ENCODE results near the gene B3GNT5. TPM values are rescaled to one million over a fixed set of nuclear protein-coding genes. Genes with fewer than 3 reads are reported as not detected.

Gene B3GNT5
- total and polyA plus RNA-seq, 2 of the 8 experiments (the other 6 are each of a cell fraction or from before 2014, with no cell fraction given): 2.4 to 9.7 TPM

GRCh38 chr3:183208260-183208659 lies 44.8 kb upstream of the B3GNT5 start:
- Histone ChIP-seq H2BK20ac (ENCODE audit: low read length) (no peak overlapping the region), H3K4me2 (ENCODE audit: insufficient read depth in 1 of 2, low read depth in 2 of 2, low read length in 2 of 2) (no peak overlapping the region), H3K27ac (ENCODE audit: low read depth, low read length) (no peak overlapping the region), H2AK5ac (ENCODE audit: low read depth, low read length) (no peak overlapping the region), H3K23me2 (ENCODE audit: low read depth, low read length) (no peaks in the 10 kb centered on the region), H3K4ac (replicated peaks; ENCODE audit: insufficient read length, low read depth, low read length) (no peak overlapping the region), H3K4me1 (replicated peaks in 1 of 4; ENCODE audit: control insufficient read depth in 3 of 4, insufficient read depth in 4 of 4, low read length in 3 of 4) (0 out of 7 replicates have a peak, but pooled peaks cover 0 to 3% (median 0%) of the 10 kb centered on the region in 4 experiments), H4K91ac (replicated peaks; ENCODE audit: insufficient read length, low read length) (no peak overlapping the region), H3K36me3 (ENCODE audit: control insufficient read depth in 2 of 4, insufficient read depth in 4 of 4, low read length in 3 of 4) (no peaks in the 10 kb centered on the region; a peak in 1 of 8 replicates), H2AFZ (ENCODE audit: low read length) (no peak overlapping the region), H3K23ac (ENCODE audit: insufficient read length) (no peak overlapping the region), H2BK5ac (ENCODE audit: low read depth, low read length) (no peak overlapping the region), H2BK120ac (replicated peaks; ENCODE audit: low read depth, low read length) (no peak overlapping the region), H3K79me2 (ENCODE audit: control insufficient read depth in 1 of 2, insufficient read depth in 2 of 2, low read length in 2 of 2) (no peaks in the 10 kb centered on the region), H4K5ac (ENCODE audit: insufficient read length, low read depth, low read length) (no peak overlapping the region), H3K14ac (ENCODE audit: insufficient read length) (no peak overlapping the region), H3K27me3 (replicated peaks in 1 of 4; ENCODE audit: control insufficient read depth in 3 of 4, extremely low read depth in 1 of 4, insufficient read depth in 3 of 4, low read length in 3 of 4) (no peaks in the 10 kb centered on the region), H2BK12ac (ENCODE audit: low read depth, low read length) (no peak overlapping the region), H3K9ac (replicated peaks in 1 of 4; ENCODE audit: extremely low read depth in 1 of 4, low read depth in 3 of 4, low read length in 3 of 4) (no peak overlapping the region), H3K79me1 (ENCODE audit: low read depth, low read length) (no peaks in the 10 kb centered on the region), H4K8ac (ENCODE audit: extremely low read depth, insufficient read depth, low read length) (no peak overlapping the region), H4K20me1 (replicated peaks in 1 of 2; ENCODE audit: control insufficient read depth in 1 of 2, insufficient read depth in 2 of 2, low read length in 2 of 2) (no peaks in the 10 kb centered on the region), H3K56ac (replicated peaks; ENCODE audit: insufficient read length, low read depth, low read length) (no peak overlapping the region), H3K9me3 (ENCODE audit: insufficient read depth in 2 of 2, low read depth in 1 of 2, low read length in 1 of 2) (no peaks in the 10 kb centered on the region), H3K18ac (ENCODE audit: extremely low read depth, low read length) (no peak overlapping the region), H2BK15ac (ENCODE audit: low read length) (no peak overlapping the region), H3K4me3 (ENCODE audit: extremely low read depth in 1 of 4, insufficient read depth in 2 of 4, low read depth in 3 of 4, low read length in 4 of 4) (no peak overlapping the region)
- POLR2A ChIA-PET (ENCODE audit: partially characterized antibody): no interaction called here
- WGBS, 2 experiments (ENCODE audit: extremely low coverage in 1 of 2, insufficient coverage in 1 of 2, insufficient read length in 1 of 2, insufficient replicate concordance in 2 of 2, low coverage in 1 of 2, low lambda C conversion rate in 2 of 2, missing lambda C conversion rate in 1 of 2): 98% methylated on average over 2 of the region's 2 CpGs; no CpG with 5 or more reads in 1 of the 2 experiments
- CTCF ChIA-PET (ENCODE audit: partially characterized antibody): interaction anchor here (0.6 to 2.4 kb wide), 7 partner anchors 13 to 407 kb away, joined by 3 to 12 read pairs (median 3); no protein-coding TSS in a partner anchor
- no peak for DNase-seq (ENCODE audit: low read depth in 1 of 2, low spot score in 2 of 2)
- no peak for TF ChIP-seq CBX8 (IDR thresholded peaks at IDR 0.05; ENCODE audit: borderline replicate concordance, low read depth, low read length)
- TF ChIP-seq BACH1 (IDR thresholded peaks at IDR 0.05; ENCODE audit: low read length): no peak
- no peak for FAIRE-seq

Measured in H1 (cell line).